A549 (cell line): Measurements from ENCODE around the gene PAPPA2.

ENCODE experiments used
- CTCF ChIP-seq: fragments of >200 bp; sonication (Bioruptor Twin); formaldehyde crosslinking; IDR thresholded peaks from 3 replicates; pipeline ENCODE4 v1.5.1; 2016
- HDAC2 ChIP-seq: fragments of 200-600 bp; sonication (generic); IDR thresholded peaks from 2 replicates; pipeline ENCODE4 v1.6.1; 2016
- HOXA7 ChIP-seq: fragments of 250-450 bp; sonication (Bioruptor Pico); IDR thresholded peaks from 2 replicates; pipeline ENCODE4 v1.5.0; 2020; ENCODE audit warnings: mild to moderate bottlenecking, moderate library complexity
- RAD21 ChIP-seq, 2 experiments: fragments of >200 bp in 1 of 2; sonication (Bioruptor Twin) in 1 of 2; formaldehyde crosslinking in 1 of 2; IDR thresholded peaks in 1 of 2; conservative IDR thresholded peaks in 1 of 2; 2 replicates in 1 of 2; 3 replicates in 1 of 2; pipeline ENCODE4 v1.6.1; 2012 to 2018; ENCODE audit warnings: inconsistent platforms in 1 of 2
- USF2 ChIP-seq: fragments of 450-650 bp; IDR thresholded peaks from 2 replicates; pipeline ENCODE4 v1.6.1; 2014; ENCODE audit warnings: antibody characterized with exemption

GRCh38 chr1:176575991-176576390 lies 113.0 kb downstream of the PAPPA2 start:
- TF ChIP-seq HOXA7 (CRISPR knock-in tag) (no peak), CTCF (no peak), HDAC2 (no peak), RAD21 (conservative IDR thresholded peaks at IDR 0.05 in 1 of 2, IDR thresholded peaks at IDR 0.05 in 1 of 2) (no peak), USF2 (no peak)
